Neutrophil (primary cell): Measurements from ENCODE around the gene CALN1.

Experiments
- H3K27ac ChIP-seq: fragments of 200-600 bp; sonication (generic); 2 replicates; pipeline ENCODE4 v1.5.1; 2016; ENCODE audit warnings: mild to moderate bottlenecking, moderate library complexity
- H3K27me3 ChIP-seq: fragments of 200-600 bp; sonication (generic); 2 replicates; pipeline ENCODE4 v1.6.0; 2016; ENCODE audit warnings: mild to moderate bottlenecking
- H3K36me3 ChIP-seq: fragments of 200-600 bp; sonication (generic); 2 replicates; pipeline ENCODE4 v1.5.1; 2017
- H3K4me1 ChIP-seq, 2 experiments: fragments of 200-600 bp in 1 of 2; sonication (generic) in 1 of 2; 1 replicate in 1 of 2; 2 replicates in 1 of 2; pipeline versions ENCODE4 v1.5.1 to v1.6.1; 2013 to 2016; ENCODE audit warnings: low read depth in 1 of 2, low read length in 1 of 2, mild to moderate bottlenecking in 1 of 2, moderate library complexity in 1 of 2; ENCODE audit not compliant: control insufficient read depth in 1 of 2, insufficient read depth in 1 of 2
- H3K4me3 ChIP-seq, 2 experiments: fragments of 200-600 bp in 1 of 2; sonication (generic) in 1 of 2; 1 replicate in 1 of 2; 2 replicates in 1 of 2; pipeline ENCODE4 v1.5.1; 2013 to 2016; ENCODE audit warnings: low read depth in 1 of 2, low read length in 1 of 2, mild to moderate bottlenecking in 1 of 2, moderate library complexity in 1 of 2
- H3K9me3 ChIP-seq: fragments of 200-600 bp; sonication (generic); 2 replicates; pipeline ENCODE4 v1.5.1; 2016
- TF ChIP-seq, protein P1 (sequence below): fragments of 200-600 bp; sonication (generic); IDR thresholded peaks from 2 replicates; pipeline ENCODE4 v1.5.1; 2016; ENCODE audit warnings: antibody characterized with exemption

The CALN1 gene

DNA sequence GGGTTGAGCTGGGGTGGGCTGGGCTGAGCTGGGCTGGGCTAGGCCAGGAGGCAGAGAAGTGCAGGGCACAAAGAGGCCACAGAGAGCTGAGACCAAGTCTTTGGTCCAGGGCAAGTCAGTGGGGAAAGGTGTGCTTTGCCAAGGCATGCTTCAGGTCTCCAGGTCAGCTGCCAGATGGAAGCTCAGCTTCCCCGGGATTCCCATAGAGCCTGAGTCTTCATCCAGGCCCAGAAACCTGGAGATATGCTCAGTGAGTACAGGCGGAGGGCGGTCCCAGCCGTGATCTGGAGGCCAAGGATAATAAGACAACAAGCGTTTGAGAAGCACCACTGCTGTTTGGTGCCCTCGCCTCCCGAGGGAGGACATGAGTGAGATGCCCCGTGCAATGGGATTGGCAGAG, 4.7 kb upstream of the CALN1 start:
- H3K9me3 ChIP-seq, result no peaks in the 10 kb centered on the region
- no peak overlapping the region for H3K27ac ChIP-seq

DNA sequence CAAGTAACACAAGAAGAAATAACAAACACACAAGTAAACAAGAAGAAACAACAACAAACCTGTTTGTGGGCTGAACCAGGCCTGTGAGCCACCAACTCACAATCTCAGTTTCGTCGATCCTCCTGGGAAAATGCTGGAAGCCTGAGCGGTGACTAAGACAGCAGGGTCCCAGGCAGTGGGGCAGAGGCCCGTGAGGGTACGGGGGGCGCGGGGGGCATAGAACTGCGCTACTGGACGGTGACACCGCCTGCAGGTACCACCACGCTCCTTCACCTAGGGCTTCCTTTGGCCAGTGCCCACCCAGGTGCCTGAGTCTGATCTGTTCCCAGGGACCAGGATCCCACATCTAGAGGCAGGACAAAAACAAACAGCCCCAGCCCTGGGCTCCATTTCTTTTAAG, 3.4 kb upstream of the CALN1 start:
- H3K9me3 ChIP-seq, result no peaks in the 10 kb centered on the region
- no peaks in the 10 kb centered on the region for H3K36me3 ChIP-seq
- TF ChIP-seq, protein P1, sequence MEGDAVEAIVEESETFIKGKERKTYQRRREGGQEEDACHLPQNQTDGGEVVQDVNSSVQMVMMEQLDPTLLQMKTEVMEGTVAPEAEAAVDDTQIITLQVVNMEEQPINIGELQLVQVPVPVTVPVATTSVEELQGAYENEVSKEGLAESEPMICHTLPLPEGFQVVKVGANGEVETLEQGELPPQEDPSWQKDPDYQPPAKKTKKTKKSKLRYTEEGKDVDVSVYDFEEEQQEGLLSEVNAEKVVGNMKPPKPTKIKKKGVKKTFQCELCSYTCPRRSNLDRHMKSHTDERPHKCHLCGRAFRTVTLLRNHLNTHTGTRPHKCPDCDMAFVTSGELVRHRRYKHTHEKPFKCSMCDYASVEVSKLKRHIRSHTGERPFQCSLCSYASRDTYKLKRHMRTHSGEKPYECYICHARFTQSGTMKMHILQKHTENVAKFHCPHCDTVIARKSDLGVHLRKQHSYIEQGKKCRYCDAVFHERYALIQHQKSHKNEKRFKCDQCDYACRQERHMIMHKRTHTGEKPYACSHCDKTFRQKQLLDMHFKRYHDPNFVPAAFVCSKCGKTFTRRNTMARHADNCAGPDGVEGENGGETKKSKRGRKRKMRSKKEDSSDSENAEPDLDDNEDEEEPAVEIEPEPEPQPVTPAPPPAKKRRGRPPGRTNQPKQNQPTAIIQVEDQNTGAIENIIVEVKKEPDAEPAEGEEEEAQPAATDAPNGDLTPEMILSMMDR, result no peak
- H3K4me1 ChIP-seq, result no peaks in the 10 kb centered on the region
- no peak overlapping the region for H3K4me3 ChIP-seq
- H3K27me3 ChIP-seq, result no peaks in the 10 kb centered on the region
- H3K27ac ChIP-seq, result no peak overlapping the region

More for the DNA sequence above, 4.7 kb upstream of the CALN1 start:
- no peaks in the 10 kb centered on the region for H3K27me3 ChIP-seq
- H3K4me1 ChIP-seq, result no peaks in the 10 kb centered on the region
- H3K36me3 ChIP-seq, result no peaks in the 10 kb centered on the region
- TF ChIP-seq, protein P1, result no peak
- no peak overlapping the region for H3K4me3 ChIP-seq

DNA sequence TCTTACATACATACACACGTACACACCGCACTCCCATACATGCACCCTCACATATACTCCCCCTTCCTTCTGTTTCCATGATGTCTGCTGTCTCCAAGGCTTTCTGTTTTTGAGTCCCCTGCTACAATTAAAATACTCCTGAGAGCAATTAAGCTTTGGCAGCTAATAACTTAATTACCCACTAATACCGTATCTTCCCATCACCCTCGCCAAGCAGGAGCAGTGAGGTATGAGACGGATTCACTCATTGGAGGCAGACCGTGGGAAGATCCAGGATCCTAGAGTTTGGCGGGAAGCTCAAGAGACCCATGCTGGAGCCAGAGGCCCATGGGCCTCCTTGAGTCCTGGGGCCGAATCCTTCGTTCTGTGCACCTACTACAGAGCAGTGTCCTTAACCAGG, 1.7 kb upstream of the CALN1 start:
- no peaks in the 10 kb centered on the region for H3K9me3 ChIP-seq
- H3K36me3 ChIP-seq, result no peaks in the 10 kb centered on the region
- no peaks in the 10 kb centered on the region for H3K27me3 ChIP-seq
- H3K27ac ChIP-seq, result no peak overlapping the region
- H3K4me3 ChIP-seq, result no peak overlapping the region
- TF ChIP-seq, protein P1, result no peak
- H3K4me1 ChIP-seq, result no peaks in the 10 kb centered on the region

DNA sequence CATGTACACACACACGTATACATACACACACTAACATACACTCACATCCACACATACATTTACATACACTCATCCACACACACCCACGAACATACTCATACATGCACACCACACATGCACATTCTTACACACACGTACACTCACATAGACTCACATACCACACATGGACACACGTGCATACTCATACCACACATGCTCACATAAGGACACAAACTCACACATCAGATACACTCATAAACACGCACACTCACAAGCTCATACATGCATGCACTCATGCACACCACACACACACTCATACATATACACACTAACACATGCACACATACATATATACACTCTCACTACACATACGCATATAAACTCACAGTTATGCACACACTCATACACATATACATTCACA, 1.2 kb upstream of the CALN1 start:
- H3K27me3 ChIP-seq, result no peaks in the 10 kb centered on the region
- H3K36me3 ChIP-seq, result no peaks in the 10 kb centered on the region
- no peaks in the 10 kb centered on the region for H3K9me3 ChIP-seq
- H3K4me3 ChIP-seq, result no peak overlapping the region
- H3K4me1 ChIP-seq, result no peaks in the 10 kb centered on the region
- no peak overlapping the region for H3K27ac ChIP-seq
- TF ChIP-seq, protein P1, result no peak

DNA sequence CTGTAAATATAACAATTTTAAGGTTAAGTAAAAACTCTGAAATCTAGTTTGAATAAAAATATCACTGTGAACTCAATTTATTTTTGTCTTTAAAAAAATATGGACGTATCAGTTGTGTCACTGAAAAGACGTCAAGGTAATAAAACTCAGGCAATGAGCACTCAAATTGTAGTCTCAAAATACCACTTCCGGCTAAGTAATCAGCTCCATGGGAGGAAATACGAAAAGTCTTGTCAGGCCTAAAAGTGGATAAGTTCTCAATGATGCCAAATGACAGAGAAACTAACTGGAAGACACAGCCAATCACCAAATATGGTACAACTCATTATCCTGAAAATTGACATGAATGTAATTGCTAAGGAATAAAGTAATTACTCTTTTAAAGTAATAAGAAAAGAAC, 719 bp downstream of the CALN1 start:
- no peaks in the 10 kb centered on the region for H3K36me3 ChIP-seq
- H3K4me3 ChIP-seq, result no peak overlapping the region
- H3K27me3 ChIP-seq, result no peaks in the 10 kb centered on the region
- no peaks in the 10 kb centered on the region for H3K9me3 ChIP-seq
- H3K27ac ChIP-seq, result no peak overlapping the region
- H3K4me1 ChIP-seq, result no peaks in the 10 kb centered on the region
- TF ChIP-seq, protein P1, result no peak

DNA sequence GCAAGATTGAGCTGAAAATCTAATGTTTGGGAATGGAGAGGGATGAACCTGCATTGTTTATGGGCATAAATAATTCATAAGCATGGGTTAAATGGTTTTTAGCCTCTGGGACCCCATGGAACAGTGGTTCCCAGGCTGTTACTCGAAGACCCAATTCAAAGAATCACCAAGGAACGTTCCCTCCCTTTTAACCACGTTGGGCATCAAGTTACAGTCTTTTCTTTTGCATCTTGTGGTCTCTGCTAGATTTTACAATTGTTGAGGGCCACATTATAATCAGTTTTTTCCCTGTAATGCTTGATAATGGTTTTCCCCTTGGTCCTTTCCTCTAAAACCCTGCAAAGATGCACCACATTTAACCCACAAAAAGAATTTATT, 2.5 kb downstream of the CALN1 start:
- TF ChIP-seq, protein P1, result no peak
- Histone ChIP-seq H3K36me3 (no peaks in the 10 kb centered on the region), H3K27me3 (peaks cover 16% of the 10 kb centered on the region), H3K9me3 (no peaks in the 10 kb centered on the region), H3K4me1 (no peaks in the 10 kb centered on the region), H3K4me3 (no peak overlapping the region), H3K27ac (no peak overlapping the region)
